Glomerular endothelial cell (primary cell): ENCODE results near the gene STMN1. TPM values are rescaled to one million over a fixed set of nuclear protein-coding genes. Genes with fewer than 3 reads are reported as not detected.
A peak's percentile ranks its signal among the peaks of the same experiment; 100 is the strongest.

Experiments
- DNase-seq: peaks from one replicate; pipeline ENCODE4 v3.0.0-alpha.2; 2011; ENCODE audit warnings: low read depth, low spot score; ENCODE audit errors: extremely low read depth
- total RNA-seq: library from RNA; depleted of rRNA; stranded (reverse); fragments of >200 nt; gene quantifications from 2 replicates; pipeline ENCODE4 v1.2.3, GENCODE V29; 2015

The STMN1 gene
- total RNA-seq, 1 donor from 2014 or later, result 163 TPM

- DNase-seq, result no peak
Measured at GRCh38 chr1:25871704-25872494, 34.3 kb downstream of the STMN1 start.

DNA sequence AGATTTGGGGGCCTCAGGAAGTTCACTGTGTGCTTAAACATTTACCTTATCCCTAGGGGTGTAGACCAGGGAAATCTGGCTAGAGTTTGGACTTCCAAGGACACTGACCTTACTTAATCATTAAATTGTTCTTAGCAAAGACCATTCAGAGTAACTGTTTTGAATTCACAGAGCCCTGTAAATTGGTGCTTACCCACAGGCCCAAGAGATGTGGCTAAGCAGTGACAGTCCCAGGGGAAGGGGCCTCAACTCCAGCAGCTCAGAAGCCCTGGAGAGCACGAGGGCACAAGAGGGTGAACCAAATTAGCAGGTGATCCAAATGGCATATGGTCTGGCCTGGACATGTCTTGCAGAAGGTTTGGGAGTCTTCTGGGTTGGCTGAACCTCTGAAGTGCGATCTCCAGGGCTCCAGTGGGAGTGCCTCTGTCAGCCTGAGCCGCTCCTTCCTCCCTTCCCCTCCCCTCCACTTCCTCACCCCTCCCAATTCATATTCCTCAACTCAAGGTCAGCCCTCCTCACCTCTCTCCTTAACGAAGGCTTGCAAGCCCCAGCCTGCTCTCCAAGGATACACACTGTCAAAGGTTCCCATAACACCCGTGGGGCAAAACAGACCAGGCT, 35.0 kb downstream of the STMN1 start:
- no peak for DNase-seq

DNA sequence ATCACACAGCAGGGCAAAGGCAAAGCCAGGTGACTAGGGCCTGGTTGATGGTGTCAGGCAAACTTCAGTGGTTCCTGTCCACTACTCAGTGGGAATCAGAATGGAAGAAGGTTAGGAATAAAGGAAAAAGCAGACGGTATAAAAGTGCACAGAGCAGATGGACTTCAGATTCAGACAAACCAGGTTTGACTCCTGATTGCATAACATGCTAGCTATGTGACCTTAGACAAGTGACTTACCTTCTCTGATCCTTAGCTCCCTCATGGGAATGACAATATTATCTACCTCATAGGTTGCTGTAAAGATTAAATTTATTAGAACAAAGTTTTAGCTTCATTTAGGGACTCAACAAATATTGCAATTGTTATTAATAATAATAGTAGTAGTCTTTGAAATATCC, 35.6 kb downstream of the STMN1 start:
- DNase-seq, result no peak

DNA sequence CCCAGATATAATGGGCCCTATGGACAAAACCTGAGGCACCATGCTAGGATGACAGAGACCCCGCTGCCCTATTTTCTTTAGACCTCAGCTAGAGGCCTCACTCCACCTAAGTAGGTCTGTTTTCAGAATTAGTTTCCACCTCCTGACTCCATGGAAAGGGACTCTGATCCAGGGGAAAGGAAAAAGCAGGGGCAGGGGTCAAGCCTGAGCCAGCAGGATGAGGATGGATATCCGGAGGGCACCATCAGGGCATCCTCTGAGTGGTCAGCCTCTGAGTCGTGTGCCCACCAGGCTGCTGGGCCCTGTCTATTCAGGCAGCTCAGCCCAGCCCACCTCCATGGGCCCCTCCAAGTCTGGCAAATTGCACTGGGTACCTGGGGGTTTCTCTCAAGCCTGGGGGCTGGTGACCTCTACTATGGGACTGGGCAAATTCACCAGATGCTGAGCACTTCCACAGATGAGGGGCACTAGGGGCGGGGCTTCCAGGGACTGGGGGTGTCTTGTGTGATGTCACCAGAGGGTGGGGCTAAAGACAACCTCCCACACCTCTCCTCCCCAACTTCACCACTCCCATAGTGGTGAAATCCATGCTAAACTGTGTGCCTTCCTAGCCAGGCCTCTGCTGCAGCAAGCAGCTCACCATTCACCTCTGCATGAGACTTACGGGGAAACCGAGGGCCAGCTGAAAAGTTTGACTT, 36.2 kb downstream of the STMN1 start:
- DNase-seq, result no peak

- DNase-seq, result no peak
Measured at GRCh38 chr1:25867210-25867991, 38.8 kb downstream of the STMN1 start.

- no peak for DNase-seq
Measured at GRCh38 chr1:25866288-25866687, 39.9 kb downstream of the STMN1 start.

DNA sequence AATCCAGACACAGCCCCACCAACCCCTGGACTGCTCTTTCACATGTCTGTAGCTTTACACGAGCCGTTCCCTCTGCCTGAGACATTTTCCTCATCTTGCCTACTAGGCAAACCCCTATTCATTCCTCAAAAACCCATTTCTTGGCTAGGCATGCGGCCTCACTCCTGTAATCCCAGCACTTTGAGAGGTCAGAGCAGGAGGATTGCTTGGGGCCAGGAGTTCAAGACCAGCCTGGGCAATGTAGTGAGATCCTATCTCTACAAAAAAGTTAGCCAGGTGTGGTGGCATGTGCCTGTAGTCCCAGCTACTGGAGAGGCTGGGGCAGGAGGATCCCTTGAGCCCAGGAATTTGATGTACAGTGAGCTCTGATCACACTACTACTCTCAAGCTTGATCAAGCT, 41.8 kb downstream of the STMN1 start:
- DNase-seq, result no peak

GRCh38 chr1:25863486-25864262, 42.5 kb downstream of the STMN1 start:
- DNase-seq, result no peak

GRCh38 chr1:25862785-25863485, 43.3 kb downstream of the STMN1 start:
- DNase-seq, result no peak

DNA sequence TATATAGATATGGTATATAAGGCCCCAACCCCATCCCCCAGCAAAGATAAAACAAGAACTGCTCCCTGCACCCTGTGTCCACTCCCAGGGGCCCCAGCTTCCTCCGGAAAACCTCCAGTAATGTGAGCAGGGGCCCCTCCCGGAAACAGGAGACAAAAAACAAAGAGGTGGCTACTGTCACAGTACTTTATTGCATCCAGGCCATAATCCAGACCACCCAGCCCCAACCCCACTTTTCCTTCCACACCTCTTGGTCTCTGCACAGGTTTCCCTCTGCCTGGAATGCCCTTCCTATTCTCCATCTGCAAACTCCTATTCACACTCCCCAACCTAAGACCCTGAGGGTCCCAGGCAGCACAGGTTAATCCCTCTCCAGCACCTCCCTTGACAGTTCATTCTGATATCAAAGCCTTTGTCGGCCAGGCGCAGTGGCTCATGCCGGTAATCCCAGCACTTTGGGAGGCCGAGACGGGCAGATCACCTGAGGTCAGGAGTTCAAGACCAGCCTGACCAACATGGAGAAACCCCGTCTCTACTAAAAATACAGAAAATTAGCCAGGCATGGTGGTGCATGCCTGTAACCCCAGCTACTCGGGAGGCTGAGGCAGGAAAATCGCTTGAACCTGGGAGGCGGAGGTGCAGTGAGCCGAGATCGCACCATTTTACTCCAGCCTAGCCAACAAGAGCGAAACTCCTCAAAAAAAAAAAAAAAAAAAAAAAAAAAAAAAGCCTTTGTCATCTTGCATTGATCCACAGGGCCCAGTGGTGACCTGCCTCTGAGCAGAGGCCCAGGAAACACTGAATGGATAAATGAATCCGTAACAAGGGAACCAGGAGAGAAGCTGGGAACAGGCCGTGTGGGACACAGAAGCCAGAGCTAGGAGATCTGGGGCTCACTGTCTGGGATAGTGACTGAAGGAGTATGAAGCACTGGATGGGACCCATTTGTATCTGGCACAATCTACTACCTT, 44.6 kb downstream of the STMN1 start:
- DNase-seq, result no peak

DNA sequence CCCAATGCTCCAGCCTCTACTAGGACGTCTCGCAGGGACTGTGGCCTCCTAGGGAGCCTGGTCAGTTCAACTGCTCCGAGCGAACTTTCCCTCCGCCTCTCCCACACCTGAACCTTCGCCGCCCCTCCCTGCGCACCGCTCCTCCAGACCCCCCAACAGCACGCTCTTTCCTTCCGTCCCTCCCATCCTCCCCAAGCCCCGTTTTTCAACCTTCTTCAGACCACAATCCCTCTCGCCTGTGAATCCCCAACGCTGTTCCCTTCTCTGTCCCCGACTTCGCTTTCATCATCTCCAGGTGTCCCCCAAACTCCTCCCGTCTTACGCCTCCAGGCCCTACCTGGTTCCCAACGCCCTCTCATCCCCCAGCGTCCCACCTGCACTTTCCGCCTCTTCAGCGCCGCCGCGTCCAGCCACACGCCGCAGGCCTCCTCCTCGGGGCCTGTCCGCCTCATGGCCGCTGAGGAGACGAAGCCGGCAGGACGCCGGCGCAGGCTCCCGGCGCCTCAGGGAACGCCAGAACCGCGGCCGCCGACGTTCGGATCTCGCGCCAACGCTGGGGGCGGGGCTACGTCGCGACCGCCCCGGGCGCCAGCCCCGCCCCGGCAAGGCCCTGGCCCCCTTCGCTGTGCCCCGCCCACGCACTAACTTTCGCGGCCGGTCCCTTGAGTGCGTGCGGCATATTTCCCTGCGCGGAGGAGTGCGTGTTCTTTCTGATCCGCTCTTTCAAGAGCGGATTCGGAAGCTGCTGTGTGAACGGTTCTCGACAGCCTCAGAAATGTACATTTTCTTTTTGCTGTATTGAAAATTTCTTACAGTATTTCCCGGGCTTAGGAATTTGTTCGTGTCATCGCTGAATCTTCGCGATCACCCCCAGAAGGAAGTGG, 47.1 kb downstream of the STMN1 start, which contains the start of gene AUNIP:
Gene AUNIP (minus strand): TSS at position 552 of the 884 bp plus-strand sequence. CDS start 100 bp downstream, at position 452.
- DNase-seq, result peak; percentile 22

GRCh38 chr1:25858494-25858893, 47.7 kb downstream of the STMN1 start:
- no peak for DNase-seq

- no peak for DNase-seq
Measured at GRCh38 chr1:25856856-25857255, 49.4 kb downstream of the STMN1 start.

DNA sequence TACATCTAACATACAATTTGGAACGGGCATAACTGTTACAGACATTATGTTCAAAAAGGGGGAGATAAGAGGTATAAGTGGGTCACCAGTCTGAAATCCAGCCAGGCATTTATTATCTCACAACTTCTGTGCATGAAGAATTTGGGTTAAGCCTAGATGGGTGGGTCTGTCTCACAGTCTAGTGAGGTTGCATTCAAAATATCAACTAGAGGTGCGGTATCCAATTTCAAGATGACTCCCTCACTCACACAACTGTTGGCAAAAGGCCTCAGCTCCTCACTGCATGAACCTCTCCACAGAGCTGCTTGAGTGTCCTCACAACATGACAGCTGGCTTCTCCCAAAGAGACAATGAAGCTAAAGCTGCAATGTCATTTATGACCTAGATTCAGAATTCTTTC, 51.7 kb downstream of the STMN1 start:
- DNase-seq, result no peak
